Hematopoietic multipotent progenitor cell (in vitro differentiated cells): ENCODE measurements around the gene SLC12A6. TPM values are rescaled to one million over a fixed set of nuclear protein-coding genes. Genes with fewer than 3 reads are reported as not detected.

ENCODE experiments used
- DNase-seq, 3 donors: peaks; one replicate each; pipeline ENCODE4 v3.0.0-alpha.2; 2011 to 2015; ENCODE audit warnings: low read depth in 2 of 3, low spot score in 2 of 3
- total RNA-seq: library from RNA; depleted of rRNA; stranded (reverse); fragments of >200 nt; gene quantifications from one replicate; pipeline ENCODE4 v1.2.3, GENCODE V29; 2012

The SLC12A6 gene
- total RNA-seq, 1 donor: 123 TPM

DNA sequence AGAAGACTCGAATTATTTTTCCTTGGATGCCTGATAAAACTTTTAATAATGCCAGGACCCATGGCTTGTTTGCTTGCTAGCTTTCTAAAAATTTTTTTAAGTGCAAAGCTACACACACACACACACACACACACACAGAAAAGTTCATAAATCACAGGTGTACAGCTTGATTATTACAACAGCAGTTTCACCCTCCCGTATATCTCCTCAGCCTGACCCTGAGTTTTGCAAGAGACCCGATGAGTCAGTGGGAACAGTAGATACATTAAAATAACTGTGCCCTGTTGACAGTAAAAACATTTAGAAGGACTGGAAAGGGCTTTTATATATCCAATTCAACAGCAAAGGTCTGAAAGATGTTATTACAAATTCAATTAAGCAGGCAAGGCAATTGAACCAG lies 66.1 kb downstream of the SLC12A6 start:
- no peak for DNase-seq

DNA sequence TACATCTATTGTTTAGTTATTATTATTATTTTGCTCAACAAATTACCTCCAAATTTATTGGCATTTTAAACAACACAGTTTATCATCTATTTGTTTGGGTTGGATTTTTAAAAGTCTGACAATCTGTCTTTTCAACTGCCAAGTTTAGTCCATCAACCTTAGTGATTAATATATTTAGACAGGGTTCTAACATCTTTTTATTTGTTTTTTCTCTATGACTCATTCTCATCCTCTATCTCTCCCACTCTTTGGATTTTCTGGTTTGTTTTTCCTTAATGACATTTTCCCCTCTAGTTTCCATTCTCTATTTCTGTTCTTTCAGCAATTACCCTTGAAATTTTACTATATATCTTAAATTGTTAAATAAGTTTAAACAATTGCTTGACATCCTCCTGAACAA lies 70.8 kb downstream of the SLC12A6 start:
- DNase-seq: no peak

DNA sequence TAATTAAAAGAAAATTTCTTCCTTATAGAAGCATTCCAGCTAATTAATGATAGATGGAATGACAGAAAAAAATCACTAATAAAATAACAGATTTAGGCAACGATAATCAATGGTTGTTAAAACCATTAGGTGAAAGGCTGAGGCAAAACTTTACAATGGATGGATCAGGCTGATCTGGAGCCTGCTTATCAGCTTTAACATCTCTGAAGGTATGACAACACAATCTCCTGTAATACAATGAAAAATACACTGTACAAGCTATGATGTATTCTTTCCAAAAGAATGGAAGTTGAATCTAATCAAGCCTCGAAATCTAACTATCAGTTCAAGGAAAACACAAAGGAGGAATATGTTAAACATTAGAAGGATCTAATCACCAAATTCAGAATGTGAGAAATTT lies 73.5 kb downstream of the SLC12A6 start:
- no peak for DNase-seq

DNA sequence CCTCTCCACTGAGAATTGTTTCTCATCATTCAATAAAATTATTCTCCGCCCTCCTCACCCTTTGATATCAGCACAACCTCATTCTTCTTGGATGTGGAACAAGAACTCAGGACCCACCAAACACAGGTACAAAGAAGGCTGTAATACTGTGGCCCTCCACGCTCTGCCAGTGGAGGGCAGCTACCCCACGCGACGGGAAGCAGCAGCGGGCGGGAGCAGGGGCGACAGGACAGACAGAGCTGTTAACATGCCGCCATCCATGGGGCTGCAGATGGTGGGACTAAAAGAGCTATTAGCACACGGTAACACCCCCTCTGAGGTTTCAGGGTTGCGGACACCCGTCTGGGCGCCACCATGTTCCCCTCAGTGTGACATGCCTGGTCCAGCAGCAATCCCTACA lies 75.2 kb downstream of the SLC12A6 start:
- no peak for DNase-seq

DNA sequence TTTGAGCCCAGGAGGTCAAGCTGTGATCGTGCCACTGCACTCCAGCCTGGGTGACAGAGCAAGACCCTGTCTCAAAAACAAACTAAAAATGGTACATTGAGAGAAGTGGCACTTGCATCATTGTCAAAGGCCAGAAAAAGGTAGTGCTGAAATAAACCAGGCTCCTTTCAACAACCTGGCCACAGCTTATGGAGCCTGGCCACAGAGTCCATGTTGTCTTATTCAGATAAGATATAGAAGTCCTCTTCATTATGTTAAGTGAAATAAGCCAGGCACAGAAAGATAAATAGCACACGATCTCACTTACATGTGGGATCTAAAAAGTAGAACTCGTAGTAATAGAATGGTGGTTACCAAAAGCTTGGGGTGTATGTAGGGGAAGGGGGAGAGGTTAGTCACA lies 78.0 kb downstream of the SLC12A6 start:
- DNase-seq: no peak

DNA sequence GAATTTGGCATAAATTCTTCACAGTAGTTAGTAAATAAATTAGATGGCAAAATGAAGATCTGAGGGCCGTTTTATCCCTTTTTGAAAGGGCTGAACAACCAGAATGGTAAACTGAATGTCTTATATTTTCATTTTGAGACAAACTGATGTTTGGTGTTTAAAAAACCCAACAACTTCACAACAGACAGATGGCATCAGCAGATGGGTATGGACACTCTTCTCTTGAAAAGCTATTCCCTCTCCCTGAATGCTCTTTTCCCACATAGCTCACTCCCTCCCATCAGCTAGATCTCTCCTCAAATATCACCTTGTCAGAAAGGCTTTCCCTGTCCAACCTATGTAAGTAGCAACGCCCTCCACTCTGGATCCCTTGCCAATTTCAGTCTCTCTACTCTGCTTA lies 79.4 kb downstream of the SLC12A6 start:
- DNase-seq: no peak

DNA sequence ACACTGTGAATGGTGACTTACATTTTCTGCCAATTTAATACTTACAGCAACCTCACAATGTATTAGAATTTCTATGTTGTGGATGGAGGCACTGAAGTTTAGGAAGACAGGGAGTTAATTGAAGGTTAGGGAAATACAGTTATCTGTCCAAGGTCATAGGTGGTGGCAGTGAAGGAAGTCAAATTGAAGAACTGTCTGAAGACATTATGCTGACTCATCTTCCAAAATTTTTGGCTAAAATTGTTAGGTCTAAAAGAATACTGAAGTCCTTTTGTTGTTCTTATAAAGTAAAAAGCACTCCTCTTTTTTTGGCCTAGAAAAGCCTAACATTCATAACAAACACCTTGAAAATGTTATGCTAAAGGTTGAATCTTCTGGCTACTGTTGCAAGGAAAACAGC lies 85.0 kb downstream of the SLC12A6 start:
- DNase-seq: no peak

DNA sequence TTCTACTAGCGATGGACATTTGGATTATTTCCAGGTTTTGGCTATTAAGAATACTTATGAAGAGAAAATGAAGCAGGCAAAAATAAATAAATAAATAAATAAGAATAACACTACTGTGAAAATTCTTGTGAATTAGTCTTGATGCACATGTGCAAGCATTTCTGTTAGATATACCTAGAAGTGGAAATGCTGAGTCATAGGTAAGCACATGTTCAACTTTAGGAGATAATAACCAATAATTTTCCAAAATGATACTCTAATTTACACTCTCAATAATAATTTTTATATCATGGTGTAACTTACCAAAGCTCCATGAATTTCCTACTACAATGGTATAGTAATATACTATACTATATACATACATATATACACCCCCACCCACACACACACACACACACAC lies 89.4 kb downstream of the SLC12A6 start:
- DNase-seq: no peak

DNA sequence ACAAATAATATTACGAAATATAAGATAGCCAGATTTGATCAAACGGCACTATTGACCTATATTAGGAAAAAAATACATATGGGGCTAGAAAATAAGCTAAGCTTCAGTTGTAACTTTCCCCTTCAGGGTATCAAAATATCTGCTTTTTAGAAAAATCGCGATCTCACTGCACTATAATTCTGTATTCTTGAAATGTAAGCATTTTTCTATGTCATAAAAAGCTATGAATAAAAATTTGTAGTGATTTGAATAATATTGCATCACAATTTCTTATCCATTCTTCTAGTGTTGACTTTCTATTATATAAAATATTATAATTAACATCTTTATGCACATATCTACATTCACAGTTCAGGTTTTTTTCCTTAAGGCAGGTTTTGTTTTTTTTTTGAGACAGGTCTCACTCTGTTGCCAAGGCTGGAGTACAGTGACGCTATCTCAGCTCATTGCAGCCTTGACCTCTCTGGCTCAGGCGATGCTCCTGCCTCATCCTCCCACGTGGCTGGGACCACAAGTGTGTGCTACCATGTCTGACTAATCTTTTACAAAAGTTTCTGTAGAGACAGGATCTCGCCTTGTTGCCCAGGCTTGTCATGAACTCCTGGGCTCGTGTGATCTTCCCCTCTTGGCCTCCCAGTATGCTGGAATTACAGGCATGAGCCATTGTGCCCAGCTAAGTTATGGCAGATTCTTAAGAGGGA lies 91.2 kb downstream of the SLC12A6 start:
- DNase-seq: no peak

DNA sequence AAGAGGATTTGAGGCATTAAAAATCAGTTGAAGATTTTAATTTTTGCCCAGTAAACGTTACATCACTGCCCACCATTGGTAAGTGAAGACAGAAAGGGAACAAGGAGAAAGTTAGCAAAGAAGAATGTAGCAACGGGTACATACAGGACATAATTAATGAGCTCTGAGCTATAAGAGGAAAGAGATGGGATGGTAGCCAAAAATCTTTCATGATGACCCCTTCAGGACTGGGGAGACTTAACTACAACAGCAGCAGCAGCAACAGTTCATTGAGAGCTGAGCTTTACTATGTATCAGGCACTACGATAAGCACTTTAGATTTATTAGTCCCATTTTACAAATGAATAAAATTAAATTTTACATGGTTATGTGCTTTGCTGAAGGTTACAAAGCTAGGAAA lies 94.4 kb downstream of the SLC12A6 start:
- DNase-seq: no peak

DNA sequence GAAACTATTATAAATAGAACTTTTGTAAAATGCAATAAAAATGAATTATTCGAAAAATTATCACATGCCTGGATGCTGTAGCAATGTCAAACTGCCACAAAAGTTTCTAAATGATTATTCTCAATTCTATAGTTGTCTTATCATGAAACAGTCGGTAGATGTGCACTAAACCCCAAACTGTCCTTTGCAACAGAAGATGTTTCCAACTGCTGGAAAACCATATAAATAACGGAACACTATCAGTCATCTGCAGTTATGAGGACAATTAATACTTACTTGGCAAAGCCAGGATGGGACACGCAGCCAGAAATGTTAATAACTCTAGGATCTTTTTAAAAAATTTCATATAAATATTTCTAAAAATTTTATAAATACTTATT lies 95.3 kb downstream of the SLC12A6 start:
- no peak for DNase-seq

DNA sequence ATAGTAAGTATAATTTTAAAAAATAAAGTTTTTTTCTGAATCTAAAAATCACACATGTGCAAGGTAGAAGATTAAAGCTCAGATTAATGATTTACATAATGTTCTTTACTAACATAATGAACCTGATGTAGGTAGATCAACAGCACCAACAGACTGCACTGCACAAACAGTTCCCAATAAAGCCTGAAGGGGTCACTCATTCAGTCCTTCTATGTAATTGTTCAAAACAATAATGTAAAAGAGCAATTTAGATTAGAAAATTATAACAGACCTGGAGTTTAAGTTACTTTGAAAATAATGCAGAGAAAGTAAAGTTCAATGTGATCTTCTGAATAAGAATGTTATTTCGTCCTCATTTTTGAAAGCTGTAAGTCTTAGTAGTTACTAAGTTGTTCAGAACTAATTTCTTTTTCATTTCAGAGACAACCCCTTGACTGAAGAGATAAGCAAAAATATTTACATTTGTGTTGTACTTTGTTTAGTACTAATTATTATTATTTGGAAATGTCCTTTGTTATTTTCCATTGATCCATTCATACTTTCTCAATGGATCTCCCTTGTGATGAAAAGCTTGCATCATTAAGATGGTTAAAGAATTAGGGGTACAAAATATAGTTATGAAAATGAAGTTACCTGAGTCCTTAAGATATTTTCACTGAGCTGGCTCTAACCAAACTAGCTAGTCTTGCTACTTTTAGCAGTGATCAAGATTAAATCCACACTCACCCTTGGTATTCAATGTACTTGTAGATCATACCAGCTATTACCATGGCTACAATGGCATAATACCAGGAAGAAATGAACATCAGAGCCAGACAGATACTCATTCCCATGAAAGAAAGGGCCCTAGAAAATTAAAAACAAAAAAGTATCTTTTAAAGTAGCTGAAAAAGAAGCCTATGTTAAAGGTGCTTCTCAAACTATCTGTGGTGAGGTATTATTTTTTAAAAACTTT lies 95.9 kb downstream of the SLC12A6 start:
- DNase-seq: peak; percentile 14 to 76 (median 43)

DNA sequence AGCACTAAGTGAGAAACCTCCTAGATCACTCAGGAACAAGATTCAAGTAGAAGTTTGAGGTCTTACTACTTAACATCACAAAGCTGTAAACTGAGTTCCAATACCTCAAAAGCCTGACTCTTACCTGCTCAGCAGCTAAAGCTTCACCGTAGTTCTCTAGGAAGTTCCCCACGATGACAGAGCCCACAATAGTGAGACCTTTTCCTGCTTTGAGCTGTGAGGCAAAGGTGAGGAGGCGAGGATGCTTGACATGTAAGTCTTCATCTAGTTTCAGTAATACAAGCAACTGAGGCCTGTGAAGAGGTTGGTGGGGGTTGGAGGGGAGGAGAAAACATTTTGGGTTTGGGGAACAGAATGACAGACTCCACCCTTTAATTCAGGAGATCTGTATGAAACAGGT lies 97.0 kb downstream of the SLC12A6 start:
- DNase-seq: no peak

DNA sequence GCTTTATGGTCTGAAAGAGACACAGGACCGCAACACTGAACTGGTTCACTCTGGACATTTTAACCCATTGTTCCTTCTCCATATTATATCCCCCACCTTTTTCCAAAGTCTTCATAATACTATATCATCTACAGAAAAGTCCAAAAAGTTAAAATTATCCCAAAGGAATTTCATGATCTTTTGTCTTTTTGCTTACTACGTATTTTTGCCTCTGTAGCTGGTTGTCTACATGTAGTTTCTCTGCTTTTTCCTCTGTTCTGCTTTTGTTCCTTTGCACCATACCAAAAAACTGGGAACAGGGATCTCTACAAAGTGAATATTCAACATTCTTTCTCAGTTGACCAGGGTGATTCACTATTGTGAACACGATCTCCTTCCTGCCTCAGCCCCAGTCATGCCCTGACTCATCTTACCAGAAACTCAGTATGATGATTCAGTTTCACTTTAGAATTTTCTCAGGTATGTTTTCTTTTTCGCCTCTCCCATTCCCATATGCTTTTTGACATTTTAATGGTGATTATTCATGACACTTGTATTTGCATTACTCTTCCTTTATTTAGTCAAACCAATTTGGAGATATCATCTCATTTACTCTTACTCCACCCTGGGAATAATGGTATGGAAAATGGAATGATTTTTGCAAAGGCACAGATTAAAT lies 98.3 kb downstream of the SLC12A6 start:
- DNase-seq: no peak

DNA sequence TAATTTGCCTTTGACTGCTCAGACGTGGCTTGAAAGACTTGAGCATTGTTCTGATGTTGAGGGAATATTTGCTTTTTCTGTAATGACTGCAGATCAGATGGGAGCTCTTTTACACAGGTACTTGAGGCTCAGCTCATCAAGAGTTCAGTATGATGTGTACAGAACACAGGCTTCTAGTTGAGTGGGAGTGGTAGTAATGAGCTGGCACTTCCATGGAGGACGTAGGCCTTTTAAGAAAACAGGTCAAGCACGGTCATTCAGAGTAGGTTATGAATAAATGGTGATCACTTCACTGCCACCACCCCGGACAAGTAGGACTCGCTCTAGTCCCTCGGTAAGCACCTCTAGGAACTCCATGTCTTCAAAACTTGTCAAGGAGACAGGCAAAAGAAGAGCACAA lies 104.0 kb downstream of the SLC12A6 start:
- no peak for DNase-seq

DNA sequence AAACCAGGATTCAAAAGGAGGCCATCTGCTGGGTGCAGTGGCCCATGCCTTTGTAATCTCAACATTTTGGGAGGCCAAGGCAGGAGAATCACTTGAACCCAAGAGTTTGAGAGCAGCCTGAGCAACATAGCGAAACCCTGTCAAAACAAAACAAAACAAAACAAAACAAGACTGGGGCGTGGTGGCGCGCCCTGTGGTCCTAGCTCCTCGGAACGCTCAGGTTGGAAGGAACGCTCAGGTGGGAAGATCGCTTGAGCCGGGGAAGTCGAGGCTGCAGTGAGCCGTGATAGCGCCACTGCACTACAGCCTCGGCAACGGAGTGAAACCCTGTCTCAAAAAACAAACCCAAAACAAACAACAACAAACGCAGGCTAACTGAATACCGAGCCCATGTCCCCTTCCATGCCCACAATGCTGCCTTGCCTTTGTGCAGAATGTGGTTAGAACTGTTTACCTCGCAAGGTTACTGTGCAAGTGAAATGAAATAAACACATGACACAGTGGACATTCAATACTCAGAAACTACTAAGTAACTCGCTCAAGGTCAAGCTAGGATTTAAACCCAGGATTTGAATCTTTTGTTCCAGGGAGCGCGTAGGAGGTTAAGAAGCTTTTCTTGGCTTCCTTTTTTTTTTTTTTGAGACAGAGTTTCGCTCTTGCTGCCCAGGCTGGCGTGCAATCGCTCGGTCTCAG lies 113.5 kb downstream of the SLC12A6 start:
- peak in 2 of 3 donors; percentile 22 to 31 for DNase-seq

DNA sequence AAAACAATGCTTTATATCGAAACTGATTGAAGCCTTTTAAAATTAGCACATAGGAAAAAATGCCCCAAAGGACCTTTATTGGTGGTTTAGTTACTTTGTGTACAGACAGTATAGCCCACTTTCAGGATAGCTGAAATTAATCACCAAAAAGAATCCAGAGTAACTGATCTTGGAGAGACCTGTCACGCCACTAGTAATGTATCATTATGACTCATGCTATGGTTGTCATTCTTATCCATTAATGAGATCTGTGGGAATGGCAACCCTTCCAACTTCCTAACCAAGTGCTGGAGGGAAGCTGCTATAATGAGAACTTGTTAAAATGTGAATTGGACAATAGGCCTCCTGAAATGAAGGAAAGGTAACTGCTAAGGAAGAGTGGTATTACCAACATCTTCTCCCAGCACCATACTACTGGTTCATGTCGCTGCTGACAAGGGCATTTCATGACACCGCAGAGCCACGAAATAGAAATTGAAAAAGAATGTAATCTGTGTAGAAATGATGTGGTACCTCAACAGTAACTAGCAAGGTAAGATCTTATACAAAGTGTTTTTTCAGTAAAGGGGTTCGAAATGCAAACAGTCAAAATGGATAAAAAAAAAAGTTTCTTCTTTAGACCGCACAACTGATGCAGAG lies 119.9 kb downstream of the SLC12A6 start:
- no peak for DNase-seq

DNA sequence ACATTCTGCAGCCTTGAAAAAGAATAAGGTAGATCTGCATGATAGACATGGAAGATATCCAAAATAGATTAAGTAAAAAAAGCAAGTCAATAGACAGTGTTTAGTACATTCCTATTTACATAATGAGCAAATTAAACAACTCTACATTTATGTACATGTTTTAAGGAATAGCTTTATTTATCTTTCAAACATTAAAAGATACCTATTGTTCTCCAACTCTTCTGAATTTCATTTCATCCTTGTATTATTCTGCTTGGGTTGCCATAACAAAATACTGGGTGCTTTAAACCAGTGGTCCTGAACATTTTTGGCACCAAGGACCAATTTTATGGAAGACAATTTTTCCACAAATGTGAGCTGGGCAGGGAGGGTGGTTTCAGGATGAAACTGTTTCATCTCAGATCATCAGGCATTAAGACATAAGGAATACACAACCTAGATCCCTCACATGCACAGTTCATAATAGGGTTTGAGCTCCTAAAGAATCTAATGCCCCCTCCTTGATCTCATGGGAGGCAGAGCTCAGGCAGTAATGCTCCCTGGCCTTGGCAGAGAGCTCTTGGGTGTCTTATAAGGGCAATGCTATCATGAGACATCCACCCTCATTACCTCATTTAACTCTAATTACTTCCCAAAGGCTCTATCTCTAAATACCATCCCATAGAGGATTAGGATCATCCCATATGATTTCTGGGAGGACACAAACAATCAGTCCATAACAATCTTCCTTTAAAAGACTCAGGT lies 120.9 kb downstream of the SLC12A6 start:
- DNase-seq: no peak

DNA sequence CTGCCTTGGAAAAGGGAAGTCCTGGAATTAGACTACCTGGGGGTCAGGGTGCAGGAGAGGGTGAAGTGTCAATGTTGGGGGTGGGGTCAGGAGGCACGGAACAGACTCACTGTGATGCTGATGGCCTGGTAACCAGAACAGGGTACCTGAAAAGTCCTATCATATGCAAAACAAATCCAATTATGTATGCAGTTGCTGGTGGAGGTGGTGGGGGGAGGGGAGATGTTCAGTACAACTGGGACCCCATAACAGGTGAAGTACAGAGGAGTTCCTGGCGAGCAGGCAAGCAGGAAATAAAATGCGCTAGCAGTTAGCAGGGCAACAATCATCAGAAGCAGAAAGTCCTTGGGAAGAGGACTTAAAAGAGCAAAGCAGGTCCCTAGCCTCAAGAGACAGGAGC lies 123.4 kb downstream of the SLC12A6 start:
- no peak for DNase-seq

DNA sequence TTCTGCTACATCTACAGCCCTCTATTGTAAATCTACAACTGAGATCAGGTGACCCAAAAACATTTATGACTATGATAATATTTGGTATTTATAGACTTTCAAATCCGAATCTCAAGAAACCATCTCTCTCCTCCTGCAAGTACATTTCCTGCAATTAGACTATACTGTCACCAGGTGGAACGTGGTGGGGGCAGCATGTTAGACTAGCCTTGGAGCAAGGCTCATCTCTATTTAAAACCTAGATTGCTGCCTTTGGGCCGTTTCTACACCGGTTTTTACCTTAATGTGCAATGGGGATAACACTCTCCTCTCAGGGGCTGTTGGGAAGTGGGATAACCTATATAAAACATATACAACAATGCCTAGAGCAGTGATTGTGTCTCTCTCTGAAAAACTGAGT lies 123.9 kb downstream of the SLC12A6 start:
- DNase-seq: no peak
